KMS-11 (cell line): ENCODE measurements around the gene DEPDC5.

Experiments used
- H2AFZ ChIP-seq: fragments of 200-600 bp; sonication (generic); 2 replicates; pipeline ENCODE4 v1.6.1; 2016; ENCODE audit warnings: antibody characterized with exemption, mixed run types, low read depth
- H3K27ac ChIP-seq: fragments of 200-600 bp; sonication (generic); 2 replicates; pipeline ENCODE4 v1.6.1; 2016; ENCODE audit warnings: mild to moderate bottlenecking, mixed run types
- H3K27me3 ChIP-seq: fragments of 200-600 bp; sonication (generic); 2 replicates; pipeline ENCODE4 v1.6.1; 2017; ENCODE audit warnings: mild to moderate bottlenecking, low read depth, mixed run types, moderate library complexity; ENCODE audit not compliant: insufficient read depth
- H3K36me3 ChIP-seq: fragments of 200-600 bp; sonication (generic); 2 replicates; pipeline ENCODE4 v1.6.1; 2017; ENCODE audit warnings: mild to moderate bottlenecking, mixed run types; ENCODE audit not compliant: insufficient read depth
- H3K4me1 ChIP-seq: fragments of 200-600 bp; sonication (generic); 2 replicates; pipeline ENCODE4 v1.6.1; 2016; ENCODE audit warnings: mild to moderate bottlenecking, low read depth, mixed run types; ENCODE audit not compliant: poor library complexity, severe bottlenecking
- H3K4me2 ChIP-seq: fragments of 200-600 bp; sonication (generic); 2 replicates; pipeline ENCODE4 v1.7.0; 2016; ENCODE audit warnings: mild to moderate bottlenecking, mixed run types
- H3K4me3 ChIP-seq: fragments of 200-600 bp; sonication (generic); IDR thresholded peaks from 2 replicates; pipeline ENCODE4 v1.6.1; 2017; ENCODE audit warnings: low read depth, low read length, mixed read lengths; ENCODE audit not compliant: insufficient read depth
- H3K79me2 ChIP-seq: fragments of 200-600 bp; sonication (generic); 2 replicates; pipeline ENCODE4 v1.6.1; 2016; ENCODE audit warnings: low read depth, mixed run types; ENCODE audit not compliant: insufficient read depth
- H3K9ac ChIP-seq: fragments of 200-600 bp; sonication (generic); 2 replicates; pipeline ENCODE4 v1.6.1; 2016; ENCODE audit warnings: mild to moderate bottlenecking, mixed run types
- H4K20me1 ChIP-seq: fragments of 200-600 bp; sonication (generic); 2 replicates; pipeline ENCODE4 v1.6.1; 2016; ENCODE audit warnings: mild to moderate bottlenecking, mixed run types; ENCODE audit not compliant: insufficient read depth
- TF ChIP-seq, protein P1 (sequence below): fragments of 200-600 bp; sonication (generic); conservative IDR thresholded peaks from 2 replicates; pipeline ENCODE4 v1.6.1; 2017; ENCODE audit warnings: low read depth, mild to moderate bottlenecking, antibody characterized with exemption, low read length, moderate library complexity, mixed read lengths

Gene DEPDC5

DNA sequence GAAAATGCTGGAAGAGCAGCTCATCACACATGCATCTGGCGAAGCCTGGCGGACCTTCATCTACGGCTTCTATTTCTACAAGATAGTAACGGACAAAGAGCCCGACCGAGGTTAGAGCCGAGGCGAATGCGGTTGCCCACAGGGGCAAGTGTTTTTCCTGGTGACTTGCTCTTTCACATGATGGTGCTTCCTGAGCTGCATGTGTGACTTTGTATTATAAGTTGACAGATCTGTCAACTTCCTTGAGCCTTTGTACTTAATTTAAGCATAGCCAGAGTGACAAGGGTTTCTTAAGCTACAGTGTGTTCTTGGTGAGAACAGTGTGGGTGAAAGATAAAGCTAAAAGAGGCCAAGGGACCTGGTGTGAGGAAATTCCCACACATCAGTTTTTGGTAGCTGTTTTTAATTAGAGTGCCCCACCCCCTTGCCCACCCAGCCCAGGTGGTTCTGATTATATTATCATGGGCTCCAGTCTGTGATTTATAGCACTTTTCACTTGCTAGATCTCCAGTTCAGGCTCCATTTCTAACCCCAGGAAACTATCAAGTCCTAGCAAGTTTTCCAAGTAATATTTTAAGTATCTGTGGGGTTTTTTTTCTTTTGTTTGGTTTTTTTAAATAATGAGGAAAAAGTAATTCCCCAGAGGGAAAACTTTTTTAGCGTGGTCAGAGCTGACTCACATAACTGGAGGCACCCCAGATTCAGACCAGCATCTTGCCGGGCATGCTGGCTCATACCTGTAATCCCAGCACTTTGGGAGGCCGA lies 122.5 kb downstream of the DEPDC5 start:
- Histone ChIP-seq H3K4me2 (no peak overlapping the region), H3K4me3 (no peak overlapping the region), H3K27ac (no peak overlapping the region), H2AFZ (no peak overlapping the region), H3K9ac (no peak overlapping the region), H4K20me1 (no peaks in the 10 kb centered on the region), H3K36me3 (no peaks in the 10 kb centered on the region), H3K4me1 (no peaks in the 10 kb centered on the region), H3K79me2 (no peaks in the 10 kb centered on the region), H3K27me3 (no peaks in the 10 kb centered on the region)
- TF ChIP-seq, protein P1, sequence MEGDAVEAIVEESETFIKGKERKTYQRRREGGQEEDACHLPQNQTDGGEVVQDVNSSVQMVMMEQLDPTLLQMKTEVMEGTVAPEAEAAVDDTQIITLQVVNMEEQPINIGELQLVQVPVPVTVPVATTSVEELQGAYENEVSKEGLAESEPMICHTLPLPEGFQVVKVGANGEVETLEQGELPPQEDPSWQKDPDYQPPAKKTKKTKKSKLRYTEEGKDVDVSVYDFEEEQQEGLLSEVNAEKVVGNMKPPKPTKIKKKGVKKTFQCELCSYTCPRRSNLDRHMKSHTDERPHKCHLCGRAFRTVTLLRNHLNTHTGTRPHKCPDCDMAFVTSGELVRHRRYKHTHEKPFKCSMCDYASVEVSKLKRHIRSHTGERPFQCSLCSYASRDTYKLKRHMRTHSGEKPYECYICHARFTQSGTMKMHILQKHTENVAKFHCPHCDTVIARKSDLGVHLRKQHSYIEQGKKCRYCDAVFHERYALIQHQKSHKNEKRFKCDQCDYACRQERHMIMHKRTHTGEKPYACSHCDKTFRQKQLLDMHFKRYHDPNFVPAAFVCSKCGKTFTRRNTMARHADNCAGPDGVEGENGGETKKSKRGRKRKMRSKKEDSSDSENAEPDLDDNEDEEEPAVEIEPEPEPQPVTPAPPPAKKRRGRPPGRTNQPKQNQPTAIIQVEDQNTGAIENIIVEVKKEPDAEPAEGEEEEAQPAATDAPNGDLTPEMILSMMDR = no peak

- no peak overlapping the region for H2AFZ ChIP-seq
- H3K79me2 ChIP-seq = no peaks in the 10 kb centered on the region
- no peaks in the 10 kb centered on the region for H3K27me3 ChIP-seq
- no peak overlapping the region for H3K27ac ChIP-seq
- H3K4me3 ChIP-seq = no peak overlapping the region
- H3K4me1 ChIP-seq = no peaks in the 10 kb centered on the region
- H3K4me2 ChIP-seq = no peak overlapping the region
- no peaks in the 10 kb centered on the region for H3K36me3 ChIP-seq
- no peaks in the 10 kb centered on the region for H4K20me1 ChIP-seq
- no peak overlapping the region for H3K9ac ChIP-seq
- TF ChIP-seq, protein P1 = no peak
Measured at GRCh38 chr22:31879585-31879984, 125.8 kb downstream of the DEPDC5 start.

DNA sequence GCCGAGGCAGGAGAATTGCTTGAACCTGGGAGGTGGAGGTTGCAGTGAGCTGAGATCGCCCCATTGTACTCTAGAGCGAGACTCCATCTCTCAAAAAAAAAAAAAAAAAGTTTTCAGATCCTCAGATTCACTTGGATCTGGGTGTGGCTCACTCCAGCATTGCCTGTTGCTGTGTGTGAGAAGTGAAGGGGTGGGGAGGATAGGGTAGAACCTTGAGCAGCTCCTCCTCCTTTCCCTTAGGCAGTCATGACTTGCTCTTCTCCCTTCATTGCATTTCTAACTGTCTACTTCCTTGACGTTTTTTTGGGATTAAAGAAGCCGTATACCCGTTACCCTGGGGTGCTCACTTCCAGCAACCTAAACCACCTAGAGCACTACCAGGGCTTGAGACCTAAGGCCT lies 127.4 kb downstream of the DEPDC5 start:
- Histone ChIP-seq H3K4me3 (no peak overlapping the region), H2AFZ (no peak overlapping the region), H3K4me1 (no peaks in the 10 kb centered on the region), H3K27me3 (no peaks in the 10 kb centered on the region), H3K27ac (no peak overlapping the region), H3K36me3 (no peaks in the 10 kb centered on the region), H3K79me2 (no peaks in the 10 kb centered on the region), H3K9ac (no peak overlapping the region), H3K4me2 (no peak overlapping the region), H4K20me1 (no peaks in the 10 kb centered on the region)
- TF ChIP-seq, protein P1 = no peak

GRCh38 chr22:31881865-31882264 lies 128.0 kb downstream of the DEPDC5 start:
- no peaks in the 10 kb centered on the region for H3K27me3 ChIP-seq
- no peak overlapping the region for H2AFZ ChIP-seq
- no peaks in the 10 kb centered on the region for H3K36me3 ChIP-seq
- no peak overlapping the region for H3K4me3 ChIP-seq
- H4K20me1 ChIP-seq = no peaks in the 10 kb centered on the region
- no peak overlapping the region for H3K27ac ChIP-seq
- H3K79me2 ChIP-seq = no peaks in the 10 kb centered on the region
- TF ChIP-seq, protein P1 = no peak
- no peaks in the 10 kb centered on the region for H3K4me1 ChIP-seq
- H3K9ac ChIP-seq = no peak overlapping the region
- no peak overlapping the region for H3K4me2 ChIP-seq
